ENCODE results near the gene SPAG5.

GRCh38 chr17:28641579-28641978 is 42.8 kb upstream of the SPAG5 start:
- TF ChIP-seq CTCF (IDR thresholded peaks at IDR 0.05) (no peak), EP300 (IDR thresholded peaks at IDR 0.05) (no peak)

Data from gastroesophageal sphincter (tissue), 3 donors.